A673 (cell line): ENCODE measurements around the gene CCDC197.

ENCODE experiments used
- EZH2 ChIP-seq: fragments of 200-600 bp; sonication (generic); IDR thresholded peaks from 2 replicates; pipeline ENCODE4 v1.6.1; 2017; ENCODE audit warnings: borderline replicate concordance, low read depth, mild to moderate bottlenecking, mixed read lengths, antibody characterized with exemption, low read length; ENCODE audit not compliant: poor library complexity, severe bottlenecking
- TF ChIP-seq, protein P1 (sequence below): fragments of 300-800, 200-600 bp; sonication (generic); conservative IDR thresholded peaks from 2 replicates; pipeline ENCODE4 v1.5.1; 2017; ENCODE audit warnings: low read depth, mild to moderate bottlenecking, antibody characterized with exemption, low read length, moderate library complexity, mixed read lengths

DNA sequence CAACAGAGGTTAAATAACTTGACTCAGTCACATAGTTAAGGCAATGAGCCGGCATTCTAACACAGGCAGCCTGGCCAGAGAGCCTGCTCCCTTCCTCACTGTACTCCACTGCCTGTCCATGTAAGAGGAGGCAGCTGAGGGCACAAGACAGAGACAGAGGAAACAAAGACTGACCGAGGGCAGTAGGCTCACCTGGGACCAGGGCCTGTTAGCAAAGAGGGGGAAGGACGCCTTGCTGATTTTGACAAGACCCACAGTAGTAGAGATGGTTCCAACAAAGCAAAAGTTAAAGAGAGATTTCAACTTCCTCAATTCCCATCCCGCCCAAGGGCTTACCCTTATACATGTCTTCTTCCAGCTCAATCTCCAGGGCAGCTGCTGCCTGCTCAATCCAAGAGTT, 55.6 kb downstream of the CCDC197 start:
- no peak for TF ChIP-seq EZH2
- TF ChIP-seq, protein P1, sequence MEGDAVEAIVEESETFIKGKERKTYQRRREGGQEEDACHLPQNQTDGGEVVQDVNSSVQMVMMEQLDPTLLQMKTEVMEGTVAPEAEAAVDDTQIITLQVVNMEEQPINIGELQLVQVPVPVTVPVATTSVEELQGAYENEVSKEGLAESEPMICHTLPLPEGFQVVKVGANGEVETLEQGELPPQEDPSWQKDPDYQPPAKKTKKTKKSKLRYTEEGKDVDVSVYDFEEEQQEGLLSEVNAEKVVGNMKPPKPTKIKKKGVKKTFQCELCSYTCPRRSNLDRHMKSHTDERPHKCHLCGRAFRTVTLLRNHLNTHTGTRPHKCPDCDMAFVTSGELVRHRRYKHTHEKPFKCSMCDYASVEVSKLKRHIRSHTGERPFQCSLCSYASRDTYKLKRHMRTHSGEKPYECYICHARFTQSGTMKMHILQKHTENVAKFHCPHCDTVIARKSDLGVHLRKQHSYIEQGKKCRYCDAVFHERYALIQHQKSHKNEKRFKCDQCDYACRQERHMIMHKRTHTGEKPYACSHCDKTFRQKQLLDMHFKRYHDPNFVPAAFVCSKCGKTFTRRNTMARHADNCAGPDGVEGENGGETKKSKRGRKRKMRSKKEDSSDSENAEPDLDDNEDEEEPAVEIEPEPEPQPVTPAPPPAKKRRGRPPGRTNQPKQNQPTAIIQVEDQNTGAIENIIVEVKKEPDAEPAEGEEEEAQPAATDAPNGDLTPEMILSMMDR, result no peak
